T-helper 1 cell treated with Interleukin-12 subunit alpha and Interleukin-12 subunit beta and Interleukin-4 antibody, amounts not matched to agents 30 μg/mL and 1 μg/mL, for 36 hours (primary cell): Measurements from ENCODE around the gene DIP2B.
"Not testable (repeated sequence)": the region's sequence is repeated elsewhere in the genome, so short reads cannot be mapped to it uniquely, and the experiment has no call there.

Experiments used
- H3K27ac Mint-ChIP-seq: one replicate; pipeline ENCODE4 v1.8.0; 2021; ENCODE audit warnings: mild to moderate bottlenecking, mixed read lengths
- H3K27me3 Mint-ChIP-seq: one replicate; pipeline ENCODE4 v1.8.0; 2021; ENCODE audit warnings: low read depth, mixed read lengths
- H3K36me3 Mint-ChIP-seq: one replicate; pipeline ENCODE4 v1.8.0; 2021; ENCODE audit warnings: low read depth, mixed read lengths
- H3K4me1 Mint-ChIP-seq: one replicate; pipeline ENCODE4 v1.8.0; 2021; ENCODE audit warnings: low read depth, mixed read lengths
- H3K4me3 Mint-ChIP-seq: one replicate; pipeline ENCODE4 v1.8.0; 2021; ENCODE audit warnings: mild to moderate bottlenecking, moderate library complexity, mixed read lengths
- H3K9me3 Mint-ChIP-seq: one replicate; pipeline ENCODE4 v1.8.0; 2021; ENCODE audit warnings: mixed read lengths

The DIP2B gene

DNA sequence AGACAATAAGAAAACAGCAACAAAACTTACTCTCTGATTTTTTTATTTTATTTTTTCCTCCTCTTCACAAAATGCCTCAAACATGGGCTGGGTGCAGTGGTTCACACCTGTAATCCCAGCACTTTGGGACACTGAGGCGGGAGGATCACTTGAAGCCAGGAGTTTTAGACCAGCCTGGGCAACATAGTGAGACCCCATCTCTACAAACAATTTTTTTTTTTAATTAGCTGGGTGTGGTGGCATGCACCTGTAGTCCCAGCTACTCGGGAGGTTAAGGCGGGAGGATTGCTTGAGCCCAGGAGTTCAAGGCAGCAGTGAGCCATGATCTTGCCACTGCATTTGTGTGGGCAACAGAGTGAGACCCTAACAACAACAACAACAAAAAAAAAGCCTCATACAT lies 176.3 kb downstream of the DIP2B start:
- not testable (repeated sequence) for H3K27ac Mint-ChIP-seq, H3K27me3 Mint-ChIP-seq, H3K4me1 Mint-ChIP-seq, H3K4me3 Mint-ChIP-seq, H3K9me3 Mint-ChIP-seq
- H3K36me3 Mint-ChIP-seq: peaks cover 28% of the 10 kb centered on the region

DNA sequence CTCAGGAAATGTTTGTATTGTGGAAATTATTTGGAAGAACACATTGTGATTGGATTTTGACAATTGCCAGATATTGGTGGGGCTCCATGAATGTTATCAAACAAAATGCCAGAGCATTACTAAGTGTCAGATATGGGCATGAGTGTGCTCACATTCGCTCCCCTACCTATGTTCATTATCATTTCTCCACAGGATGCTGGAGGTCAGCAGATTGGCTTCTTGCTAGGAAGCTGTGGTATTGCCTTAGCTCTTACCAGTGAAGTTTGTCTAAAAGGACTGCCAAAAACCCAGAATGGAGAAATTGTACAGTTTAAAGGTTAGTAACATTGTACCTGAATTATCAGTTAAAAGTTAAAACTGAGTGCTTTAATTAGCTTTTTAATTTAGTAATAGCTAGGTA lies 180.9 kb downstream of the DIP2B start:
- H3K9me3 Mint-ChIP-seq: no peaks in the 10 kb centered on the region
- peaks cover 20% of the 10 kb centered on the region for H3K36me3 Mint-ChIP-seq
- H3K27ac Mint-ChIP-seq: no peak overlapping the region
- H3K4me3 Mint-ChIP-seq: no peak overlapping the region
- peaks cover 3% of the 10 kb centered on the region for H3K4me1 Mint-ChIP-seq
- no peaks in the 10 kb centered on the region for H3K27me3 Mint-ChIP-seq

DNA sequence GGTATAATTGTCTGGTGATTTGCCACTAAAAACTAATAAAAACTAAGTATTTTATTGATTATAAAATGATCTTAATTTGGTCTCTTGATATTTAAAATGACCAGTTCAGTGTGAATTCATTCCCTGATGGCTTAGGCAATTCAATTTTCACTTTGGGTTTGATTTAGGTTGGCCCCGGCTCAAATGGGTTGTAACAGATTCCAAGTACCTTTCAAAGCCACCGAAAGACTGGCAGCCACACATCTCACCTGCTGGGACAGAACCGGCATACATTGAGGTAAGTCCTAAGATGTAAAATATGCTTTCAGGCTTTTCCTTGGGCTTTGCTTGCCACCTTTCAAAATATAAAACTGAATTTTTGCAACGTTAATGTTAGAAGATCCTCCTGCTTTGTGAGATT lies 181.6 kb downstream of the DIP2B start:
- Mint-ChIP-seq H3K27me3 (no peaks in the 10 kb centered on the region), H3K36me3 (peaks cover 19% of the 10 kb centered on the region), H3K4me3 (no peak overlapping the region), H3K4me1 (peaks cover 3% of the 10 kb centered on the region), H3K9me3 (no peaks in the 10 kb centered on the region), H3K27ac (no peak overlapping the region)

DNA sequence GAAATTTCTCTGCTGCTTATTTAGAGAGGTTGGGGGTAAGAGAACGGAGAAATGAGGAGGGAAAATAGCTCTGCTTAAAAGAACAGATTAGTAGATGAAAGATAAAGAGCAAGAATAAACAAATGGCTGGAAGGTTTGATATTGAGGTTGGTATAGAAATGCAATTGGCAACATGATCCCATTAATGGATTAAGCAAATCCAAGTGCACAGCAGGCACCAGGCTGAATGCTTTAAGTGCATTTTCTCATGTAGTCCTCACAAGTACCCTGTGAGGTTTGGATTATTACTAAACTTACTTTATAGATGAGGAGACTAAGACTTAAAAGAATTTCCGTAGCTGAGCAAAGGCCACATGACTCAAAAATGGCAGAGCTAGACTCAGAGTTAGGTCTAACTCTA lies 182.2 kb downstream of the DIP2B start:
- Mint-ChIP-seq H3K36me3 (peaks cover 19% of the 10 kb centered on the region), H3K4me3 (no peak overlapping the region), H3K27me3 (no peaks in the 10 kb centered on the region), H3K4me1 (peaks cover 3% of the 10 kb centered on the region), H3K27ac (no peak overlapping the region), H3K9me3 (no peaks in the 10 kb centered on the region)

DNA sequence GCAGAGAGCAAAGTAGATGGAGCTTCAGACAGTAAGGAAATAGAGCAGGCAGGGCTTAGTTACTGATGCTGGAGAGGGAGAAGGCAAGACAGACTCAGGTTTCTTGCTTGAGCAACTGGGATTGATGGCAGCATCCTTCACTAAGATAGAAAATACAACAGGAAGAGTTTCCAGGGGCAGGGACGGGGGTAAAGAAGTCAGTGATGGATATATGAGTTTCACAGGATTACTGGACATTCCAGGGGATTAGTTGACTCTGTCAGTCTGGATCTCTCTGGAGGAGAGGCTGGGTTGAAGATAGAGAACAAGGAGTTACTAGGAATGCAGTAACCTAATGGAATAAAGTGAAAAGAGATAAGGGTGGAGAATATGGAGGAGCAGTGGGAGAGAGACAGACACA lies 184.7 kb downstream of the DIP2B start:
- no peaks in the 10 kb centered on the region for H3K27me3 Mint-ChIP-seq
- H3K36me3 Mint-ChIP-seq: peaks cover 24% of the 10 kb centered on the region
- no peak overlapping the region for H3K4me3 Mint-ChIP-seq
- H3K9me3 Mint-ChIP-seq: no peaks in the 10 kb centered on the region
- peaks cover 3% of the 10 kb centered on the region for H3K4me1 Mint-ChIP-seq
- no peak overlapping the region for H3K27ac Mint-ChIP-seq

DNA sequence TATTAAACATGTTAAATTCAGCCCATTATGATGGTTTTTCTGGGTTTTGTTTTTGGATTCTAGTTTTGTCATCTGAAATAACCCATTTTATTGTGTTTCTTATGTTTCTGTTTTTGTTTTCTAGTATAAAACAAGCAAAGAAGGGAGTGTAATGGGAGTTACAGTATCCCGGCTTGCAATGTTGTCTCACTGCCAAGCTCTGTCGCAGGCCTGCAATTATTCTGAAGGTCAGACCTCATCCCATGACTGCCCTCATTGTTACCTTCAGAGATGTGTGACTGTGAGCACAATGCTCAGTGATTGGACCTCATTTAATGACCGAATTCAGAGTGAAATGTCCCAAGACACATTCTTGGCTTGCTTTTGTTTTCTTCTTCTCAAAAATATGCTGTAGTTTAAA lies 186.1 kb downstream of the DIP2B start:
- Mint-ChIP-seq H3K27me3 (no peaks in the 10 kb centered on the region), H3K36me3 (peaks cover 28% of the 10 kb centered on the region), H3K4me1 (no peaks in the 10 kb centered on the region)

DNA sequence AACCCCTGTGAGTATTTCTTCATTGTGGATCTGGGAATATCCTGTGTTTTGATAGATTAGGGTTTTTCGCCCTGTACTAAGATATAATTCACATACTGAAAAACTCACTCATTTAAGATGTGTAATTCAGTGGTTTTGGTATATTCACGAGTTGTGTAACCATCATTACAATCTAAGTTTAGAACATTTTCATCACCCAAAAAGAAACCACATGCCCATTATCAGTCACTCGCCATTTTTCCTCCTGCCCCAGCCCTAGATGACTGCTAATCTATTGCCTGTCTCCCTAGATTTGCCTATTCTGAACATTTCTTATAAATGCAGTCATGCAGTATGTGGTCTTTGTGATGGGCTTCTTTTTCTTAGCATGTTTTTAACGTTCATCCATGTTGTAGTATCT lies 191.2 kb downstream of the DIP2B start:
- Mint-ChIP-seq H3K27me3 (no peaks in the 10 kb centered on the region), H3K36me3 (peaks cover 38% of the 10 kb centered on the region), H3K4me1 (no peaks in the 10 kb centered on the region), H3K4me3 (no peak overlapping the region), H3K9me3 (no peaks in the 10 kb centered on the region), H3K27ac (no peak overlapping the region)

More for the DNA sequence above, 186.1 kb downstream of the DIP2B start:
- no peak overlapping the region for H3K4me3 Mint-ChIP-seq
- H3K27ac Mint-ChIP-seq: no peak overlapping the region
- no peaks in the 10 kb centered on the region for H3K9me3 Mint-ChIP-seq

DNA sequence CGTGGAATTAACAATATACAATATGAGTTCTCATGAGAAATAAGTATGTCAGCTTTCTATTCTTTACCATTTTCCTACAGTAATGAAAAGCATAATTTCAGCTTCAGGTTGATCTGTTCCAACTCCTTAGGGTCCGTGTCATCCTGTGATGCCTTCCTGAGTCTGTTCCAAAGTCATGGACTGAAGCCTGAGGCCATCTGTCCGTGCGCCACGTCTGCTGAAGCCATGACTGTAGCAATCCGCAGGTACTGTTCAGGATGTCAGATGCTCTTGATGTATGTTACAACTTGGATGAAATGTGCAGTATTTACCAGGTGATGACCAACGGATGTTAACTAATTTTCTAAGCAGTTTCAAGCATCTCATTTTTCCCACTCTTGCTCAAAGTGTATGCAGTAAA lies 192.1 kb downstream of the DIP2B start:
- Mint-ChIP-seq H3K4me3 (no peak overlapping the region), H3K27me3 (no peaks in the 10 kb centered on the region), H3K9me3 (no peaks in the 10 kb centered on the region), H3K4me1 (no peaks in the 10 kb centered on the region), H3K36me3 (peaks cover 39% of the 10 kb centered on the region), H3K27ac (no peak overlapping the region)

DNA sequence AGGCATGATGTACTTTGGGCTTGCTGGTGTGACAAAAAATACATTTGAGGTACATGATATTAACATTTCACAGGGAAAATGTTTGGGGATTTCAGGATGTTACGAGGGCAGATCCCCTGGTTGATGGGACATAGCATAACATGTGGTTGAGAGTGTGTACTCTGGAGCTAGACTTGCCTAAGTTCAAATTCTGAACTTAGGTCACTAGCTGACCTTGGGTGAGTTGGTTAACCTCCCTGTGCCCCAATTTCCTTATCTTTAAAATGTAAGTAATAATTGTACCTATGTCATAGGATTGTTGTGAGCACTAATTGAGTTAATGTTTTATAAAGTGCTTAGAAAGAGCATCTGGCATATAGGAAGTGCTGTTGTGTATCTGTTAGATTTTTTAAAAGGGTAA lies 194.4 kb downstream of the DIP2B start:
- H3K4me1 Mint-ChIP-seq: no peaks in the 10 kb centered on the region
- H3K27me3 Mint-ChIP-seq: no peaks in the 10 kb centered on the region
- peaks cover 34% of the 10 kb centered on the region for H3K36me3 Mint-ChIP-seq
- H3K4me3 Mint-ChIP-seq: no peak overlapping the region
- no peaks in the 10 kb centered on the region for H3K9me3 Mint-ChIP-seq
- no peak overlapping the region for H3K27ac Mint-ChIP-seq

DNA sequence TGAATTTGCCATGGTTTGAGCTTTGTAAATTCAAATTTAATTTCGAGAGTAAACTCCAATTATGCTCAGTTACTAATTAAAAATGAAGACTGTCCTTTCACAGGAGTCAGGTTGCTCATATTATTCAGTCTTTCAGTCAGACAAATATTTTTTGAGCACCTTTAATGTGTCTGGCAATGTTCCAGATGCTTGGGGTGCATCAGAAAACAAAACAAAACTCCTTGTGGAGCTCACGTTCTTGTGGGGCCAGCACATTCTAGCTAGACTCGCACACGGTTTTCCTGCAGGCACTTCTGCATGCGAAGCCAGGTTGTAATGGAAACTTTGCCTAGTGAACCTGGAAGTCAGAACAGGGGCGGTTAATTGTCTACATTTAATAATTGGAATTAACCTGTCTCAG lies 195.2 kb downstream of the DIP2B start:
- no peak overlapping the region for H3K27ac Mint-ChIP-seq
- H3K4me3 Mint-ChIP-seq: no peak overlapping the region
- no peaks in the 10 kb centered on the region for H3K27me3 Mint-ChIP-seq
- H3K36me3 Mint-ChIP-seq: peaks cover 36% of the 10 kb centered on the region
- H3K4me1 Mint-ChIP-seq: no peaks in the 10 kb centered on the region
- H3K9me3 Mint-ChIP-seq: no peaks in the 10 kb centered on the region

DNA sequence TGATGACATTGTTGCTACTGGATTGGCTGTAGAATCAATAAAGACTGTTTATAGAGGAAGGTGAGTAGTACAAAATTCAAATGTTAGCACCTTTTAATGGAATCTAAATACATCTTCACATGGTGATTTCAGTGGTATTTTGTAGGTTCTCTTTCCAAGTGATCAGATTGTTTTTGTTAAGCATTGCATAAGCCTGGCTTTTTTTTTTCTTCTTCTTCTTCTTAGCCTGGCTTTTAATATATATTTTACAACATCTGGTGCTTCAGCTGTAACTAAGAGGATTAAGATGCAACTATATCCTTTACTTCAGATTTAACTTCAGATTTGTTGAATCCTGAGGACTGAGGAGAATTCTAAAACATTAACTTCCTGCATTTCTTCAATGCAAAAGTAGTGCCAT lies 201.8 kb downstream of the DIP2B start:
- Mint-ChIP-seq H3K36me3 (peaks cover 29% of the 10 kb centered on the region), H3K27me3 (no peaks in the 10 kb centered on the region), H3K27ac (no peak overlapping the region), H3K4me1 (no peaks in the 10 kb centered on the region), H3K4me3 (no peak overlapping the region), H3K9me3 (no peaks in the 10 kb centered on the region)

DNA sequence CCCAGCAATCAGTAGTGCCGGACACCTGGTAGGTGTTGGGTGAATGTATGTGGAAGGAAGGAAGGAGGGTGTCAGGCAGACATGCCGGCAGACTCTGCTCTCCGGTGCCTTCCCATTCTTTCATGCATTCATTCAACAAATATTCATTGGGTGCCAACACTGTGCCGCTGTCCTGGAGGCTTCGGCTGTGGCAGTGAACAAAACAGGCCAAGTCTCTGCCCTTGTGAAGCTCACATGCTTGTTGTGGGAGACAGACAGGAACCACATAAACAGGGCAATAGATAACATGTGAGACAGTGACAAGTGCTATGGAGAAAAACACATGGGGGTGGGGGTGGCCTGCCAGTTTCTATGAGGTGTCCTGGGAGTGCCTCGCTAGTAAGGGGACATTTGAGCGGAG lies 202.6 kb downstream of the DIP2B start:
- Mint-ChIP-seq H3K9me3 (no peaks in the 10 kb centered on the region), H3K4me1 (no peaks in the 10 kb centered on the region), H3K27me3 (no peaks in the 10 kb centered on the region), H3K27ac (no peak overlapping the region), H3K4me3 (no peak overlapping the region), H3K36me3 (peaks cover 32% of the 10 kb centered on the region)

DNA sequence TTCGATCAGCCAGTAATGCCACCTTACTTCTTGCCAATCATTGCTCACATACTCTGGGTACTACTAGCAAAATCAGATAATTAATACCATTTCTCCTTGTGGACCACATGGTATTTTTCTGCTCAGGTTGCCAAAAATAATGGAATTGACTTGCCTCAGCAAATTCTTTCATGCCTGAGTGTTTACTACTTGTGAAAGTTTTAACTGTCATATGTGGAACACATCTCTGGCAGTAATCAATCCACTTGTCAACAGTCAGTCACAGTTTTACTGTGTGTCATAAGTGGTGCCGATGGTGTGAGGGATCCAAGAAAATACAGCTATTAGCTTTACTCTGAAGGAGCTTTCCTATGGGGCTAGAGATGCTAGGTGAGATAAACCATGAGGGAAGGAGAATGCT lies 203.8 kb downstream of the DIP2B start:
- Mint-ChIP-seq H3K9me3 (no peaks in the 10 kb centered on the region), H3K27ac (no peak overlapping the region), H3K36me3 (peaks cover 32% of the 10 kb centered on the region), H3K4me1 (no peaks in the 10 kb centered on the region), H3K4me3 (no peak overlapping the region), H3K27me3 (no peaks in the 10 kb centered on the region)

DNA sequence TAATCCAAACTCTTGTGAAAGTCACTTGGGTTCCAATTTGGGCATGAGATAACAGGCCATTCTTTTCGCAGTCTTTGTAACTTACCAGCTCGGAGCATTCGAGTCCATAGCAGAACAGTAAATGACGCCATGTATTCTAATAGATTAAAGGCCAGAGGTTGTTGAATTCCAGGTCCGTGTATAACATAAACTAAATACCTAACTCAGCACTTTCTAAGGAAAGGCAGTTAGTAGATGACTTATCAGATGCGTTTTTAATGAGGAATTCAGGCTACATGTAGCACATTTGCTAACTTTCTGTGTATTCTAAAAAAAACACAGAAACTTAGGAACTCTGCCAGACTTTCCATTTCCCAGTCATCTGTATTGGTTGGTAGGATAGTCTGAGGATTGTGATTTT lies 206.3 kb downstream of the DIP2B start:
- H3K4me3 Mint-ChIP-seq: no peak overlapping the region
- peaks cover 28% of the 10 kb centered on the region for H3K36me3 Mint-ChIP-seq
- no peaks in the 10 kb centered on the region for H3K9me3 Mint-ChIP-seq
- no peak overlapping the region for H3K27ac Mint-ChIP-seq
- H3K4me1 Mint-ChIP-seq: no peaks in the 10 kb centered on the region
- H3K27me3 Mint-ChIP-seq: no peaks in the 10 kb centered on the region

DNA sequence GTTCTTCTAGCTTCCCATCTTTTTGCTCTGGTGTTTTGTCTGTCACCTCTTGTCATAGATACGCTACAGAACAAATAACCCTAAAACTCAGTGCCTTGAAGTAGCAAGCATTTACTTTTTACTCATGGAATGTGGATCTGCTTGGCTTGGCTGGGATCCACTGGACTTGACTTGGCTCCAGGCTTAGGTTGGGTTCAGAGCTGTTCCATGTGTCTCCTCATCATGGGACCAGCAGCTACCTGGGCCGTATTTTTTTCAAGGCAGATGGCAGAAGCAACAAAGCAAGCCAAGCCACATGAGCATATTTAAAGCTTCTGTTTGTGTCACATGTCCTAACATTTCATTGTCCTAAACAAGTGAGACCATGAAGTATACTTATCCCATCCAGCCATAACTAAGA lies 210.4 kb downstream of the DIP2B start:
- Mint-ChIP-seq H3K27ac (no peak overlapping the region), H3K36me3 (peaks cover 20% of the 10 kb centered on the region), H3K27me3 (no peaks in the 10 kb centered on the region), H3K4me1 (no peaks in the 10 kb centered on the region), H3K4me3 (no peak overlapping the region), H3K9me3 (no peaks in the 10 kb centered on the region)

DNA sequence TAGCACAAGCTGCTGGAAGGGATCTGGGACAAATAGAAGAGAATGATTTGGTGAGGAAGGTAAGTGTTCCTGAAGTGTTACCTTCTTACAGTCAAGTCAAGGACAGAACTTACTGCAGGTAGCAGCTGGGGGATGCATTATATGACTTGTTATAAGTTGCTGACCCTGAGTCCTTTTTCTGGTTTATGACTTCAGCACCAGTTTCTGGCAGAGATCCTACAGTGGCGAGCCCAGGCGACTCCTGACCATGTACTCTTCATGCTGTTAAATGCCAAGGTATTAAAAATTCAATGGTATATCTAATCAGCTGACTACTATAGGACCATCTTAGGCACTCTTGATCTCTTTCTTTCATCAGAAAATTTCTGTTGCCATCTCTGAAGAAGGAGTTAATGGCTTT lies 214.0 kb downstream of the DIP2B start:
- H3K27ac Mint-ChIP-seq: no peak overlapping the region
- H3K4me3 Mint-ChIP-seq: no peak overlapping the region

More for the DNA sequence above, 214.0 kb downstream of the DIP2B start:
- Mint-ChIP-seq H3K36me3 (peaks cover 30% of the 10 kb centered on the region), H3K27me3 (no peaks in the 10 kb centered on the region), H3K4me1 (peaks cover 6% of the 10 kb centered on the region), H3K9me3 (no peaks in the 10 kb centered on the region)
